ACHN (cell line): ENCODE results near the gene YIPF3.
"Not testable (repeated sequence)": the region's sequence is repeated elsewhere in the genome, so short reads cannot be mapped to it uniquely, and the experiment has no call there.

Source experiments
- DNase-seq: peaks from one replicate; pipeline ENCODE4 v3.0.0-alpha.2; 2015
- in situ Hi-C: cut with HindIII; loops from 2 replicates; pipeline ENCODE4 v1.10.0; 2017; ENCODE audit warnings: low sequenced_read_pairs, low pct_ligation_motif_present, low pct_unique_long_range_greater_than_20kb

YIPF3 gene

DNA sequence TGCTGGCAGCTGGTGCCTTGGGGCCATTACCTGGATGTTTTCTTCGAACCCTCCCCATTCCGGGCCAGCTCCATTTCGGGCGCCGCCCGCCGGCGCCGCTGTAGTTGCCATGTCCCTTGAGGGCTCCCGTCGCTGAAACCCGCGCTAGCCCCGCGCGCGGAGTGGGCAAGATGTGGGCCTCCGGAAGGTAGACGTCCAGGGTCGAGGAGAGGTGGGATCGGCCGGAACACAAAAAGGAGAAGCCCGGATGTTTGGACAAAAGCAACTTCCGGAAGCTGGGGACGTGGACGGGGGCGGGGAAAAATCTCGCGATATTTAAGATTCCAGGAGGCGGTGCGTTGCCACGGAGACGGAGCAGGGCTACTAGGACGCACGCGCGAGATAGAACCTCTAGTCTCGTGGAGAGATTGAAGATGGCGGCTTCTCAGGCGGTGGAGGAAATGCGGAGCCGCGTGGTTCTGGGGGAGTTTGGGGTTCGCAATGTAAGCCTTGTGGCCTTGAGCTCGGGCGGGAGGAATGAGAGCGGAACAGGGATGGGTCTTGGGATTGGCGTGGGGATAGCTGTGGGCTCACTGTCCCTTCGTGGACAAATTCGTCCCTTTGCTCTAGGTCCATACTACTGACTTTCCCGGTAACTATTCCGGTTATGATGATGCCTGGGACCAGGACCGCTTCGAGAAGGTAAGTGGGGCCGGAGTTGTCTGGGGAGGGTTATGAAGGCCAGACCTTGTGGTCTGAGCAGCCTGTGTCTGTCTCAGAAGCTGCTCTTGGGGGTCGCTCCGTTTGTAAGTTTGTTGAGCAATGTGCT is at the start of gene YIPF3, which contains the start of gene POLR1C:
Gene YIPF3 (minus strand): TSS at position 230 of the 808 bp plus-strand sequence. CDS start 119 bp downstream, at position 111.
Gene POLR1C (plus strand): TSS at position 393 of the 808 bp plus-strand sequence. CDS start 21 bp downstream, at position 414.
- in situ Hi-C loops = no loop called here
- peak; percentile 97 for DNase-seq

- DNase-seq = no peak
- in situ Hi-C loops = no loop called here
Measured at GRCh38 chr6:43559328-43559727, 42.6 kb upstream of the YIPF3 start.

DNA sequence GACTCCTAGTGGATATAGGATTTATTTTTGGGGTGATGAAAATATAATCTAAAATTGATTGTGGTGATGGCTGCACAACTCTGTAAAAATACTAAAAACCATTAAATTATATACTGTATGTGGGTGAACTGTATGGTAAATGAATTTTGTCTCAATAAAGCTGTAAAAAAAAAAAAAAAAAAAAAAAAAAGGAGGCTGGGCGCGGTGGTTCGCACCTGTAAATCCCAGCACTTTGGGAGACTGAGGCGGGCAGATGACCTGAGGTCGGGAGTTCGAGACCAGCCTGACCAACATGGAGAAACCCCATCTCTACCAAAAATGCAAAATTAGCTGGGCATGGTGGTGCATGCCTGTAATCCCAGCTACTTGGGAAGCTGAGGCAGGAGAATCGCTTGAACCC is 40.9 kb upstream of the YIPF3 start:
- DNase-seq, in situ Hi-C loops: not testable (repeated sequence)

DNA sequence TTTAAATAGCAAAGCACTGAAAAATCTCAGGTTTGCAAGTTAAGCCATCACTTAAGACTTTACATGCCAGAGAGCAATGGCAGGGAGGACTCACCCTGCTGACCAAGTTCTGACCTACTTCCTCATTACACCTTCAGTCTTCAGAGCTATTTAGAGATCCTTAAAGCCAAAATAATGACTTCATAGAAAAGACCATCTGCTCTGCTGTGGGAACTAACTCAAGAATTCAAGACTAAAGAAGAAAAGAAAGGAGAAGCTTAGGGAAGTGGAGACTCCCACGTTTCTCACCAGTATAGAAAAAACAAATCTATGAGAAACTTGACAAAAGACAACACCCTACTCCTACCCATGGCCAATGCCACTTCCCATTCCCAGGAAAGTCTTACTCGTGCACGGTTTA is 30.5 kb upstream of the YIPF3 start:
- DNase-seq = no peak
- in situ Hi-C loops = no loop called here

- no peak for DNase-seq
- in situ Hi-C loops = no loop called here
Measured at GRCh38 chr6:43544461-43544860, 27.7 kb upstream of the YIPF3 start.

- no peak for DNase-seq
- in situ Hi-C loops = no loop called here
Measured at GRCh38 chr6:43541774-43542471, 25.2 kb upstream of the YIPF3 start.

DNA sequence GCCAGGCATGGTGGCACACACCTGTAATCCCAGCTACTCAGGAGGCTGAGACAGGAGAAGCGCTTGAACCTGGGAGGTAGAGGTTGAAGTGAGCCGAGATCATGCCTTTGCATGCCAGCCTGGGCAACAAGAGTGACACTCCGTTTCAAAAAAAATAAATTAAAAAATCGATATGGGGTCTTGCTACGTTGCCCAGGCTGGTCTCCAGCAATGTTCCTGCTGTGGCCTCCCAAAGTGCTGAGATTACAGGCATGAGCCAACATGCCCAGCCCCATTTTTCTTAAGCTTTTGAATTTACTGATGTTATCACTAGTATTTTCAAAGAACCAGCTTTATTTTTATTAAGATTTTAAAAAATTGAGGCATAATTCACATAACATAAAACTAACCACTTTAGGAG is 23.8 kb upstream of the YIPF3 start:
- in situ Hi-C loops = no loop called here
- DNase-seq = no peak

- DNase-seq, in situ Hi-C loops: not testable (repeated sequence)
Measured at GRCh38 chr6:43539409-43539808, 22.7 kb upstream of the YIPF3 start.

DNA sequence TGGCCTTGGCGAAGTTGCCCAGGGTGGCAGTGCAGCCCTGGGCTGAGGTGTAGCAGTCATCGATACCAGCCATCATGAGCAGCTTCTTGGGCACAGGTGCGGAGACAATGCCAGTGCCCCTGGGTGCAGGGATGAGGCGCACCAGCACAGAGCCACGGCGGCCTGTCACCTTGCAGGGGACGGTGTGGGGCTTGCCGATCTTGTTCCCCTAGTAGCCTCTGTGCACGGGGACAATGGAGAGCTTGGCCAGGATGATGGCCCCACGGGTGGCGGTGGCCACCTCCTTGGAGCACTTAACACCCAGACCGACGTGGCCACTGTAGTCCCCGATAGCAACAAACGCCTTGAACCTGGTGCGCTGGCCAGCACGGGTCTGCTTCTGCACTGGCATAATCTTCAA is 22.3 kb upstream of the YIPF3 start:
- in situ Hi-C loops, DNase-seq: not testable (repeated sequence)

GRCh38 chr6:43532201-43532600 is 15.5 kb upstream of the YIPF3 start:
- DNase-seq = no peak
- in situ Hi-C loops = no loop called here

DNA sequence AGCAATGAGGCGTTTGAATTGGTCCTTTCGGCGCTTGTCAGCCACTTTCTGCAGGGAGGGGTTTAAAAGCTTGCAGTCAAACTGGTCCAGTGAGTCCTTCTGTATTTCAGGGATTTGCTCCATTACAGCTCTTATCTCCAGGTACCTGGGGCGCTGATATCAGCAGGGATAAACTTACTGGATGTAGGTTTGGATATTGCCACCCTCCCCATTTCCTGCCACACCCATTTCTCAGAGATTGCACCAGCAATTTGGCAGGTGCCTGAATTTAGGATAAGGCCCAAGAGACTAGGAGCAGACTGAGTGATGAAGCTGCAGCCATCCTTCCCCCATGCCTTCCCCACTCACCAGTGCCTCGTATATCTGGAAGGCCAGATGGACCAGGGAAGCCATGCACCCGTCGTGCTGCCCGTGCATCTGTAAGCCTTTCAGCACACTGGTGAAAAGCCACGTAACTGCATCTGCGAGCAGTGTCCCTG is 7.8 kb upstream of the YIPF3 start:
- in situ Hi-C loops = no loop called here
- DNase-seq = no peak

- DNase-seq = no peak
- in situ Hi-C loops = no loop called here
Measured at GRCh38 chr6:43523284-43523683, 6.6 kb upstream of the YIPF3 start.

- in situ Hi-C loops = no loop called here
- no peak for DNase-seq
Measured at GRCh38 chr6:43522547-43523261, 6.0 kb upstream of the YIPF3 start.

DNA sequence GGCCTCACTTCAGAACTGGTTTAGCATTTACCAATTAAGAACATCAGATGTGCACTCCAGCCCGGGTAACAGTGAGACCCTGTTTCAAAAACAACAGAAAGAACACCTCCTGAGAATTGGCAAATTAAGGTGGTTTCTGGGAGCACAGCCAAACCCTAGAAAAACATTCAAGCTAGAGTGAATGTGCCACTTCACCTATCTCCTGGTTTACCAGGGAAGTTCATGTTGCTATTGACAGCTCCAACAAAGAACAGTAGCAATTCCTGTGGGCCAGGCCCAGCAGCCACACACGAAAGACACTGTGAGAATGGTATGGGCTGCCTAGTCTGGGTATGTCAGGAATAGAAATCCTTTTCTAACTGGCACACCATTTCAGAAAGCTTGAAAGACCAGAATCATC is 5.1 kb upstream of the YIPF3 start:
- in situ Hi-C loops = no loop called here
- no peak for DNase-seq

GRCh38 chr6:43520097-43520496 is 3.4 kb upstream of the YIPF3 start:
- in situ Hi-C loops = no loop called here
- DNase-seq = no peak

DNA sequence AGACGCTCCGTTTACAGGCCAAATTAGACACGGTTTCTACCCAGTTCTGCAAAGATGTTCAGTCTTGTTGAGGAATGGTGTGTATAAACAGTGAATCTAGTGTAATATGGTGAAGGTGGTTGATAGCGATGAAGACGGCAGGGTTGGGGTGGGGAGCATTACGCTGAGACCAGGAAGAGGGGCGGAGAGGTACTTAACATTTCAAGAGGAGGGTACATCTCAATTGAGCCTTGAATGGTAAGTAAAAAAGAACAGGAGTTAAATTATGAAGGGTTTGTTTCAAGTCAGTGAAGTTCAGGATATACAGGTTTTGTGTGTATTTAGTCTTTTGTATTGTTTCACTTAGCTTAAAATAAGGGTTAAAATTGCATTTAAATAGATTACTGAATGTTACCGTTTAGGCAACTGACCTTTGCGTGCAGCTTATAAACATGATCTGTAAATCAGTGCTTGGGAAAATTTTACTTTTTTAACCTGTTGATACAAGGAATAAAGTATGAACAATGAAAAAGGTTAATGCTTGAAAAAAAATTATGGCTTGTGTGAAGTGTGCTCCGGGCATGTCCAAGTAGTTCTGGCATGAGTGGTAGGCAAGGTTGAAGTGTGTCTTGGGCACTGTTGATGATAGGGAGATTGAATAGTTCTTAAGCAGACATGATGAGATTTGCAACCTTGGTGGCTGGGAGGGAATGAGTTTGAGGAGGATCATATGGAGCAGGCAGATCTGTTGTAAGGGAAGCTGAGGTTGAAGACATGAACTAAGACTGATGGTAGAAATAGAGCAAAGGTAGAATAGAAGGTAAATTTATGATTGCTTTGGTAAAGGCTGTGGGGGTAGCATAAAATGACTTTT is 1.0 kb upstream of the YIPF3 start:
- DNase-seq = no peak
- in situ Hi-C loops = no loop called here

DNA sequence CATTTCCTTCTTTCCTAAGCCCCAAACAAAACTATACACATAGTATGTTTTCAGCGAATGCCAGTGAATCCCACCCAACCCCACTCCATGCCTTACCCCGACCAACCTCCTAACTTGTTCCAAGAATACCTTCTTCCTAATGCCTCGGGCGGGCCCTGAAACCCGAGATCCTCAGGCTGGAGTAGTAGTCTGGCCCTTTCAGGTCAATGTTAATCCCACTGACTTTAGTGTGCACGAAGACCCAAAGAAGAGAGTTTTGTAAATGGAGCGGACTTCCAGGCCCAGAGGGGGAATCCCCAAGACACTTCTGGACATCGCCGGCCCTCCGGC is 394 bp downstream of the YIPF3 start:
- DNase-seq = no peak
- in situ Hi-C loops = no loop called here

GRCh38 chr6:43515808-43516207 is 918 bp downstream of the YIPF3 start:
- no peak for DNase-seq

More at GRCh38 chr6:43515808-43516207, 918 bp downstream of the YIPF3 start:
- in situ Hi-C loops = no loop called here
